Measurements from ENCODE around the gene ADAMTSL1.

ADAMTSL1 gene

GRCh38 chr9:18496256-18497000, 22.5 kb downstream of the ADAMTSL1 start:
- no peak overlapping the region for H3K27ac ChIP-seq
- DNase-seq (ENCODE audit: low read depth, low spot score): no peak

GRCh38 chr9:18499062-18499461, 25.1 kb downstream of the ADAMTSL1 start:
- H3K27ac ChIP-seq: no peak overlapping the region
- DNase-seq (ENCODE audit: low read depth, low spot score): no peak

GRCh38 chr9:18499980-18500379, 26.0 kb downstream of the ADAMTSL1 start:
- H3K27ac ChIP-seq: no peak overlapping the region
- peak; percentile 31 for DNase-seq (ENCODE audit: low read depth, low spot score)

GRCh38 chr9:18500451-18500850, 26.5 kb downstream of the ADAMTSL1 start:
- H3K27ac ChIP-seq: no peak overlapping the region
- DNase-seq (ENCODE audit: low read depth, low spot score): no peak

- H3K27ac ChIP-seq: no peak overlapping the region
- DNase-seq (ENCODE audit: low read depth, low spot score): no peak
Observed at GRCh38 chr9:18501949-18502348, 28.0 kb downstream of the ADAMTSL1 start.

GRCh38 chr9:18502546-18502945, 28.6 kb downstream of the ADAMTSL1 start:
- H3K27ac ChIP-seq: no peak overlapping the region
- DNase-seq (ENCODE audit: low read depth, low spot score): no peak

- DNase-seq (ENCODE audit: low read depth, low spot score): no peak
- no peak overlapping the region for H3K27ac ChIP-seq
Observed at GRCh38 chr9:18504707-18505106, 30.8 kb downstream of the ADAMTSL1 start.

- no peak overlapping the region for H3K27ac ChIP-seq
- DNase-seq (ENCODE audit: low read depth, low spot score): no peak
Observed at GRCh38 chr9:18507151-18507550, 33.2 kb downstream of the ADAMTSL1 start.

- DNase-seq (ENCODE audit: low read depth, low spot score): no peak
- no peak overlapping the region for H3K27ac ChIP-seq
Observed at GRCh38 chr9:18516514-18516913, 42.6 kb downstream of the ADAMTSL1 start.

- H3K27ac ChIP-seq: no peak overlapping the region
- no peak for DNase-seq (ENCODE audit: low read depth, low spot score)
Observed at GRCh38 chr9:18516965-18517364, 43.0 kb downstream of the ADAMTSL1 start.

- H3K27ac ChIP-seq: no peak overlapping the region
- DNase-seq (ENCODE audit: low read depth, low spot score): no peak
Observed at GRCh38 chr9:18520416-18521047, 46.6 kb downstream of the ADAMTSL1 start.

- no peak overlapping the region for H3K27ac ChIP-seq
- DNase-seq (ENCODE audit: low read depth, low spot score): no peak
Observed at GRCh38 chr9:18526685-18527084, 52.7 kb downstream of the ADAMTSL1 start.

- DNase-seq (ENCODE audit: low read depth, low spot score): no peak
- H3K27ac ChIP-seq: no peak overlapping the region
Observed at GRCh38 chr9:18531136-18532065, 57.4 kb downstream of the ADAMTSL1 start.

GRCh38 chr9:18534611-18535010, 60.7 kb downstream of the ADAMTSL1 start:
- no peak for DNase-seq (ENCODE audit: low read depth, low spot score)
- H3K27ac ChIP-seq: no peak overlapping the region

GRCh38 chr9:18536554-18536953, 62.6 kb downstream of the ADAMTSL1 start:
- no peak for DNase-seq (ENCODE audit: low read depth, low spot score)
- H3K27ac ChIP-seq: no peak overlapping the region

GRCh38 chr9:18539203-18539693, 65.3 kb downstream of the ADAMTSL1 start:
- H3K27ac ChIP-seq: no peak overlapping the region
- DNase-seq (ENCODE audit: low read depth, low spot score): no peak

- no peak overlapping the region for H3K27ac ChIP-seq
- DNase-seq (ENCODE audit: low read depth, low spot score): no peak
Observed at GRCh38 chr9:18542837-18543405, 69.0 kb downstream of the ADAMTSL1 start.

- H3K27ac ChIP-seq: peak overlapping the region; percentile 11
- DNase-seq (ENCODE audit: low read depth, low spot score): no peak
Observed at GRCh38 chr9:18543406-18544192, 69.6 kb downstream of the ADAMTSL1 start.

- DNase-seq (ENCODE audit: low read depth, low spot score): no peak
- peak overlapping the region; percentile 11 for H3K27ac ChIP-seq
Observed at GRCh38 chr9:18544456-18544855, 70.5 kb downstream of the ADAMTSL1 start.

Data from epithelial cell of prostate (primary cell).